Keratinocyte (primary cell): ENCODE results near the gene OR4N5. TPM values are rescaled to one million over a fixed set of nuclear protein-coding genes. Genes with fewer than 3 reads are reported as not detected.

Experiments used
- DNase-seq: peaks from one replicate; pipeline ENCODE4 v3.0.0-alpha.2; 2011; ENCODE audit warnings: low read depth, missing footprints, low spot score
- FAIRE-seq: peaks from 2 replicates; lab custom pipeline; 2011; peaks lifted over from hg19 to GRCh38; lab: Jason Lieb, UNC
- H2AFZ ChIP-seq: 2 replicates; pipeline ENCODE4 v1.6.0; 2012; ENCODE audit warnings: low read length, control low read depth, inconsistent platforms; ENCODE audit not compliant: control insufficient read depth
- H3K27ac ChIP-seq: 2 replicates; pipeline ENCODE4 v1.5.1; 2011; ENCODE audit warnings: low read length; ENCODE audit not compliant: control insufficient read depth, insufficient read depth
- H3K27me3 ChIP-seq: 3 replicates; pipeline ENCODE4 v1.6.0; 2011; ENCODE audit warnings: low read length; ENCODE audit not compliant: control insufficient read depth, insufficient read depth; ENCODE audit errors: extremely low read depth
- H3K36me3 ChIP-seq, 2 experiments: 2 replicates in 1 of 2; 3 replicates in 1 of 2; pipeline ENCODE4 v1.5.1; 2011; ENCODE audit warnings: low read length in 2 of 2, mild to moderate bottlenecking in 1 of 2; ENCODE audit not compliant: control insufficient read depth in 2 of 2, insufficient read depth in 2 of 2; ENCODE audit errors: extremely low read depth in 1 of 2
- H3K4me1 ChIP-seq: 3 replicates; pipeline ENCODE4 v1.5.1; 2011; ENCODE audit warnings: low read length; ENCODE audit not compliant: control insufficient read depth, insufficient read depth; ENCODE audit errors: extremely low read depth
- H3K4me2 ChIP-seq: 3 replicates; pipeline ENCODE4 v1.6.0; 2011; ENCODE audit warnings: low read depth, low read length; ENCODE audit not compliant: control insufficient read depth, insufficient read depth; ENCODE audit errors: extremely low read depth
- H3K4me3 ChIP-seq, 3 experiments: fragments of 200-600 bp in 1 of 3; sonication (generic) in 1 of 3; 2 replicates in 2 of 3; 3 replicates in 1 of 3; pipeline ENCODE4 v1.5.1; 2011 to 2016; ENCODE audit warnings: low read length in 3 of 3, mild to moderate bottlenecking in 3 of 3, control low read depth in 2 of 3, inconsistent platforms in 1 of 3, low read depth in 1 of 3, mixed read lengths in 1 of 3, mixed run types in 1 of 3, moderate library complexity in 1 of 3; ENCODE audit not compliant: control insufficient read depth in 2 of 3, insufficient read depth in 2 of 3; ENCODE audit errors: extremely low read depth in 1 of 3
- H3K79me2 ChIP-seq: 2 replicates; pipeline ENCODE4 v1.6.0; 2012; ENCODE audit warnings: low read length; ENCODE audit not compliant: control insufficient read depth, insufficient read depth
- H3K9ac ChIP-seq: 3 replicates; pipeline ENCODE4 v1.6.0; 2011; ENCODE audit warnings: low read length; ENCODE audit not compliant: control insufficient read depth, insufficient read depth; ENCODE audit errors: extremely low read depth
- H3K9me1 ChIP-seq: 3 replicates; pipeline ENCODE4 v1.6.0; 2011; ENCODE audit warnings: low read length; ENCODE audit not compliant: control insufficient read depth, insufficient read depth; ENCODE audit errors: extremely low read depth
- H3K9me3 ChIP-seq: 2 replicates; pipeline ENCODE4 v1.5.1; 2012; ENCODE audit warnings: low read depth, low read length; ENCODE audit not compliant: control insufficient read depth
- H4K20me1 ChIP-seq: 3 replicates; pipeline ENCODE4 v1.6.0; 2011; ENCODE audit warnings: low read length; ENCODE audit not compliant: control insufficient read depth, insufficient read depth; ENCODE audit errors: extremely low read depth
- CTCF ChIP-seq, 3 experiments: IDR thresholded peaks in 1 of 3; conservative IDR thresholded peaks in 1 of 3; optimal IDR thresholded peaks in 1 of 3; 2 replicates in 2 of 3; 3 replicates in 1 of 3; pipeline versions ENCODE3 to v1.5.1; 2011; ENCODE audit warnings: low read length in 3 of 3, mild to moderate bottlenecking in 3 of 3, moderate library complexity in 2 of 3, control low read depth in 1 of 3, inconsistent platforms in 1 of 3; ENCODE audit not compliant: insufficient read depth in 2 of 3; ENCODE audit errors: extremely low read depth in 1 of 3
- EZH2 ChIP-seq: IDR thresholded peaks from one replicate; pipeline ENCODE4 v1.6.1; 2012; ENCODE audit warnings: inconsistent platforms, mild to moderate bottlenecking, low read length, moderate library complexity
- dilution Hi-C: fragments of 300-500 bp; cut with MboI; formaldehyde crosslinking; loops from one replicate; pipeline ENCODE4 v1.7.0; 2020; ENCODE audit warnings: low sequenced_read_pairs; ENCODE audit not compliant: extremely low pct_ligation_motif_present
- polyA plus RNA-seq, 5 experiments: library from polyadenylated mRNA; depleted of rRNA in 3 of 5; stranded (reverse) in 3 of 5; stranded (forward) in 1 of 5; unstranded in 1 of 5; fragments of >200 nt; gene quantifications; 1 replicate in 1 of 5; 2 replicates in 3 of 5; 3 replicates in 1 of 5; pipeline versions ENCODE4 v1.2.1 to v1.2.3, GENCODE V29; 2011 to 2012; ENCODE audit warnings: missing spikeins in 2 of 5, low read depth in 1 of 5, low replicate concordance in 1 of 5

The OR4N5 gene
- polyA plus RNA-seq, 1 donor (not counting 4 experiments of a cell fraction or from before 2014, with no cell fraction given) = not detected

- H3K36me3 ChIP-seq = no peaks in the 10 kb centered on the region
- no peaks in the 10 kb centered on the region for H3K79me2 ChIP-seq
- H3K4me2 ChIP-seq = no peak overlapping the region
- peaks cover 3% of the 10 kb centered on the region for H3K9me3 ChIP-seq
- dilution Hi-C loops = no loop called here
- H2AFZ ChIP-seq = no peak overlapping the region
- no peak overlapping the region for H3K9ac ChIP-seq
- H3K4me3 ChIP-seq = no peak overlapping the region
- FAIRE-seq (no peak), DNase-seq (no peak)
- no peak for TF ChIP-seq EZH2
- TF ChIP-seq CTCF (optimal IDR thresholded peaks at IDR 0.05 in 1 of 3, IDR thresholded peaks at IDR 0.05 in 1 of 3, conservative IDR thresholded peaks at IDR 0.05 in 1 of 3; ENCODE audit: extremely low read depth in 1 of 3, insufficient read depth in 2 of 3, low read length in 3 of 3) = no peak
- H3K4me1 ChIP-seq = no peaks in the 10 kb centered on the region
- H3K9me1 ChIP-seq = no peaks in the 10 kb centered on the region
- H3K27ac ChIP-seq = no peak overlapping the region
- no peaks in the 10 kb centered on the region for H4K20me1 ChIP-seq
- H3K27me3 ChIP-seq = no peaks in the 10 kb centered on the region
Observed at GRCh38 chr14:20116748-20117147, 21.9 kb upstream of the OR4N5 start.

- DNase-seq (no peak), FAIRE-seq (no peak)
- Histone ChIP-seq H3K9ac (no peak overlapping the region), H3K27me3 (no peaks in the 10 kb centered on the region), H3K4me3 (no peak overlapping the region), H3K79me2 (no peaks in the 10 kb centered on the region), H3K4me2 (no peak overlapping the region), H3K27ac (no peak overlapping the region), H3K4me1 (no peaks in the 10 kb centered on the region), H3K9me3 (peaks cover 3% of the 10 kb centered on the region), H3K36me3 (no peaks in the 10 kb centered on the region), H3K9me1 (no peaks in the 10 kb centered on the region), H2AFZ (no peak overlapping the region), H4K20me1 (no peaks in the 10 kb centered on the region)
- TF ChIP-seq EZH2 (no peak), CTCF (optimal IDR thresholded peaks at IDR 0.05 in 1 of 3, IDR thresholded peaks at IDR 0.05 in 1 of 3, conservative IDR thresholded peaks at IDR 0.05 in 1 of 3; ENCODE audit: extremely low read depth in 1 of 3, insufficient read depth in 2 of 3, low read length in 3 of 3) (no peak)
- dilution Hi-C loops = no loop called here
Observed at GRCh38 chr14:20118795-20119194, 19.8 kb upstream of the OR4N5 start.
